ENCODE results near the gene ZNF385B.

Gene ZNF385B

DNA sequence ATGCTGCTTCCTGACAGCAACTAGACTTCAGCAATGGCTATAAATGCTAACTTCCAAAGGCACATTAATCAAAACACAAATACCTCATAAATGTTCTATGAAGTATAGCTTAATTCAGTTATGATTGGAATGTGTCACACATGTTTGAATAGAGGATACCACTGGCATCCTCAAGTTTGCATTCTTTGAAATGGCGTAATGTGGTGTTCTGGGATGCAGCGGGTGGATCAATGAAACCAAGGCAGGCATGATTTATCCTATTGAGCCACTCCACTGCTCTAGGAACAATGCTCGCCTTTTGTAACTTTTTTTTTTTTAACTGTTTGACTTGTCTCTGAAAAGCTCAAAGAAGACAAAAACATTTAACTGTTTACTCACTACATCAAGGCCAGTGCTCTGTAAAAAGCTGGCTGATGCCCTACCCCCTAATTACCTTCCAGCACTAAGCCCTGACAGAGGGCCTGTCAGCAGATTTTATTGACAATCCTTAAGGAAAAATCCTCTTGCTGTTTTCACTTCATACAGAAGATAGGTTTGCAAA lies 318.0 kb downstream of the ZNF385B start:
- DNase-seq = no peak

DNA sequence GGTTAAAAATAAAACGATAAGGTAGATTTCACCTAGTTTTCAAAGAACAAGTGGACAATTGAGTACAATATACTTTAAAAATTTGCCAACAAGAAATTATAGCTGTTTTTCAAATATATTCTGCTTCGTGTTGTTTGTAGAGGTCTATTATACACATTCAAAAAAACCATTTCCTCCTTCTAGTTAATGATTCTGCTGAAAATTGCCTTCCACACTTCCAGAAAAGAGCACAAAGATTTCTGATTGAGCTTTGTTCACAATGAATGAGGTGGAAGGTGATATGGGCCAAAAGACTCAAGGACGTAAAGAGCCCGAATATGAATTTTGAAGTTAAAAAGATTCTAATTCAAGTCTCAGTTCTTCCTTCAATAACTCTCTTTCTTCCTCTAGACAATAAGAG lies 319.8 kb downstream of the ZNF385B start:
- no peak for DNase-seq

DNA sequence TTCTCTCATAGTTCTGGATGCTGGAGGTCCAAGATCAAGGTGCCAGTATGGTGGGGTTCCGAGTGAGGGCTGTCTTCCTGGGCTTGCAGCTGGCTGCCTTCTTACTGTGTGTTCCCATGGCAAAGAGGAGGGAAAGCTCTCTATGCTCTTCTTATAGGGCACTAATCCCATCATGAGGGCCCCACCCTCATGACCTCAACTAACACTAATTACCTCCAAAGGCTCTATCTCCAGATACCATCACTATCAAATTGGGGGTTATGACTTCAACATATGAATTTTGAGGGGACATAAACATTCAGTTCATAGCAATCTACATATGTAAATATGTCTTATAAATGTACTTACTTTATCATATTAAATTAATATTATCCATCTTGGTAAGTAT lies 322.3 kb downstream of the ZNF385B start:
- no peak for DNase-seq

DNA sequence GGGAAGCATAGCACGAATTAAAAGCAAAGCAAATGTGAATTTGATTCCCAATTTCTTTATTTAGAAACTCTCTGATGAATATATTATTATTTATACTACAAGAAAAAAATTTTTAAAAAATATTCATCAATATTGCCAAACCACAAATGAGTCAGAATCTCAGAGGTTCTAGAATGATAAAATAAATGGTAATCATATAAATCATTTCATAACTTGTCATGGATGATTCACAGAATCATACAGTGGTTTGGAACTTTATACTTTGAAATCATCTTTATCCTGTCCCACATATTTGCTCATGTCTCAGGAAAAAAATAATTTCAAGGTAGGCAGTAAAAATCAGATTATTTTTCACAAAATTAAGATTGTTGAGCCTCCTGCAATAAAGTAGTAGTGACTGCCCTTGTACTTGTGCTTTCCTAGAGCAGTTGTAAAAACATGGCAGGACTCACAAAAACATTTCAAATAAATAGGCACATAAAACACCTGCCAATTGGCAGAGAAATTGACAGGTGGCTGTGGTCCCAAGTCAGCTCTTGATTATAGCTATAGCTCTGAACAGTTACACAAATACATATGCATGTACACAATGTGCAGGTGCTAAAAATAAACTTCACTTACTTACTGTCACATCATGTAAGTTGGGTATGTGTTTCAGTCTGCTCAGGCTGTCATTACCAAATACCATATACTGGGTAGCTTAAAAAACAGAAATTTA lies 322.8 kb downstream of the ZNF385B start:
- no peak for DNase-seq

DNA sequence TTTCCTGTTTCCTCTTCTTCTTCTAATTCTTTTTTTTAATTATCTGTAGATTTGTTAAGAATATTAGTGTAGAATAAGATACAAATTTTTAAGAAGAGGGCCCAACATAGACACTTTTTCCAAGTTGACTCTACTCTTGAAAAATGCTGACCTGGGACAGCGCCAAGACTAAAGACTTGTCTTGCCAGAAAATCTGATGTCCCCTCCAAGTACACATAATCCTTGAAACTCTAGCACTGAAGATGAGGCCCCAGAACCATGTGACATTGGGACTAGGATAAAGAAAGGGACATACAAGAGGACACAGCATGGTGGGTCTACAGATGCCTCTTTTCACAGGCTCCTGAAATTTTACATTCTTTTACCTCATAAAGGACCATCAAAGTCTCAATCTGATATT lies 325.2 kb downstream of the ZNF385B start:
- no peak for DNase-seq

DNA sequence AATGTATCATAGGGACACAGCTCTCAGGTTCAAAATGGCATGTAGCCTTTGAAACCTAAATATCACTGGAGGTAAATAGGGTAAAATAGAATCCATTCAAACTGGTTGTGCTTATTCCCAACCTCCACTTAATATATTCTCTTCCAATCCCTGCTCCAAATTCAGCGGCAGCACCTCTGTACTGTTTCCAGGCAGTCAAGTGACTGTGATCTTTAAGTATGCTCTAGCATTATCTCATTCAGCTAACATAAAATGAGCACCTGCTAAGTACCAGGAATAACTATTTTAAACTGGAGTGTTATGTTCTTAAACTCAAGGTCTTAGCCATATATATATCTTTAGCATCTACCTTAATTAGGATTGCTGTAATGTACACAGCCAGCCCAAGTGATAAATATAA lies 327.5 kb downstream of the ZNF385B start:
- no peak for DNase-seq

DNA sequence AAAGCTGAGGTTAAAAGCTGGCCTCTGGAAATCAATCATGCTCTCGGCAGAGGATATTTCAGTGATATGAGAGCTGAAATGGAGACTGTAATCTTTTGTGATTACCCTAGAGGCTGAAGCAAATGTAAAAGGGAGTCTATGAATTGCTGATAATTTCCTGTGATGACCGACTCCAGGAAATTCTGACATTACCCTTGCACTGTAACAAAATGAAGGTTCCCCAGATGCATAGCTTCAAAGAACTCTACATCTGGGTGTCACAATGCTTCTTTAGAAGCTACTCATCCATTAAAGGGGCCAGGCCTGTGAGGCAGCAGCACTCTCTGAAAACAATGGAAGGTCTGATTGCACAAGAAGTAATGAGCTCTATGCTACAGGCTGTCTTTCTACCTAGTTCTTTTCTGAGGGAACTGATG lies 328.5 kb downstream of the ZNF385B start:
- DNase-seq = no peak

DNA sequence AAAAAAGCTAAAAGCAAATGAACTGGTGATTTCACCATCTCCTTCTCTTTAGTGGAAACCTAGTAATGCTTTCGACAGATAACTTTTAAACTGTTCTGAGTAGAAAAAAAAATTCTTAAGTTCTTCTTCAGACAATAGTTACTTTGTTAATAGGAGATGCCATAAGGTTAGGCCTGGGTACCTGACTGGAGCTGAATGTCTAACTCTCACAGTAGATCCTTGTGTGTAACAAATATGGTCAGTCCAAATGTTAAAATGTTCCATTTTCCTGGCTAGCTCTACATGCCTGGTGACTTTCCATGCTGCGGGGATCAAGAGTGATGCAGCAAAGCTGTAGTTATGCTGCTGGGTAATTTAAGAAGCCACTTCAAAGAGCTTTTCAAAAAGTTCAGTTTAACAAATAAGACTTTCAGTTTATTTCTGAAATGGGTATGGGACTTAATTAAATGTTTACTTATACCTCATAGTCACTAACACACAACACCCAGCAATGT lies 332.8 kb downstream of the ZNF385B start:
- no peak for DNase-seq

DNA sequence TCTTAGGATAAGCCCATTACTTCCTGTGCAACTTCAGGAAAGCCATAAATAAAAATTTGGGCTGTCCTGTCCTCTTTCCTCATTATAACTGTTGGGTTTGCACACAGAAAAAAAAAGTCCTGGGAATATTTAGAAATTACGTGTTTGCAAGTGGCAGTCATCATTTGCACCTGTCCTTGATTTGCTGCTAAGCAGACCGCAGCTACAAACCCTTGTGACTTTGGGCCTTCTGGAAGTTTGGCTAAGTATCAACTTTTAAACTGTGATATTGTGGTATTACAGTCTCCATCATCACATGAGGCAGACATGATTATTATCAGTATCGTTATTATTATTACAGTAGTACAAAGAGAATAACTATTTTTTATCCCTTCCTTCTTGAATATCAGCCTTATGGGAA lies 336.1 kb downstream of the ZNF385B start:
- no peak for DNase-seq

DNA sequence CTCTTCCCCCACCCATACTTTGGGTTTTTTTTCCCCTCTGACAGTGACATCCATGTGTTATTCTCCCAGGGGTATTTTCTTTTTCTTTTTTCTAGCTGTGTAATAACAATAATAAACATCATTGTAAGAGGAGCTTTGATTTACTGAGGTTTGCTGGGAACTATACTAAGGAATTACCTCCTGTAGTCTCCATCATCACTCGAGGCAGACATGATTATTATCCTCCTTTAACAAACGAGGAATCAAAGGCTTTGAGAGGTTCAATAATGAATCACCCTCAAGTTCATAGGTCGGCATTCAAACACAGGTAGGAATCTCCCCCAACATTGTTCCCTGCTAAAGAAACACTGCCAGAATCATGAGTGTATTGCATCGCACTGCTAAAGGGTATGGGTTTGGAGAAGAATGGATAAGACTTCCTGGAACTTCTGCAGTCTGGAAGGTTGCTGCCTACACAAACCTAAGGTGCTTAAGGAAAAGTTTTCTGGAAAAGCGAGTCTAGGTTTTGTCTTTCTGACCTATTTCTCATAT lies 336.5 kb downstream of the ZNF385B start:
- no peak for DNase-seq

DNA sequence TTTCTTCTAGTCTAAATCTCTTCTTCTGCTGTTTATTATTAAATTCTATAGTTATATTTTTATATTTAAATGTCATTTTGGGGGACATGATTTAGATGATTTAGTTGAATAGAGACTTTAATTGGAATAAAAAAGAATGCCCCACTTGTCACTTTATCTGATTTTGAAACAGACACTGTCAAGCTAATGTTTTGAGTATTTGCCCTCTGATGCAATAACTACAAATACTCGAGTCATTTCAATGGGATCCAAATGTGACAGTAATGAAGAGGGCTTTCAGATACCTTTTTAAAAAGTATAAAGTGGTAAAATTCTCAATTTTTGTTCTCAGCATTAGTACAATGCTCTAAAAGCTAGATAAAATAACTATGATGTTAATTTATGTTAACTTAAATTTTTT lies 339.5 kb downstream of the ZNF385B start:
- no peak for DNase-seq

DNA sequence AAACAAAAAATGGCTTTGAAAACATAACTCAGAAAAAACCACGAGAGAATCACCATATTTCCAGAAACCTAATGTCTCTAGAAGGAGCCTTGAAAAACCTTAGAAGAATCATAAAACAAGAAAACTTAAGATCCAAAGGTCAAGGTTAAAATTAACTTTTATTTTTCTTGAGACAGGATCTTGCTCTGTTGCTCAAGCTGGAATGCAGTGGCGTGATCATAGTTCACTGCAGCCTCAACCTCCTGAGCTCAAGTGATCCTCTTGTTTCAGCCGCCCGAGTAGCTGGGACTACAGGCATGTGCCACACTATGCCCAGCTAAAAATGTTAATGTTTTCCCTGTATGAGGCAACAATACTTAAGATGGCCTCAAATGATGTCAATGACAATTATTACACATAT lies 342.6 kb downstream of the ZNF385B start:
- DNase-seq = no peak

DNA sequence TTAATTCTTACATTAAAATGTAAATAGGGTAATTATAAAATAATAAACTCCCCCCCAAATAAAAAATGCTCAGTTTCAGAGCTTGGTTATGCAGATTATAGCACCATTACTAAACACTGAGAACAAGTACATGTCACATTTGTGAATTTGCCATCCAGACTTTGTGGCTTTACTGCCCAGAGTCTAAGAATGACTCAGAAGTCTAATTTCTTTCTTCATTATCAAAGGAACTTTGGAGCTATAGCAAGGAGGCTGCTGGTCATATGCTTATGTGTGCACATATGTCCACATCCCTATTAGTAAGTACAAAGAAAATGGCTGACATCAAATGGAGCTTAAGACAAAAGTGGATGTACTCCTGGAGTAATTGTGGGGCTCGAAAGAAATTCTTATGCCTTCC lies 348.2 kb downstream of the ZNF385B start:
- DNase-seq = no peak

DNA sequence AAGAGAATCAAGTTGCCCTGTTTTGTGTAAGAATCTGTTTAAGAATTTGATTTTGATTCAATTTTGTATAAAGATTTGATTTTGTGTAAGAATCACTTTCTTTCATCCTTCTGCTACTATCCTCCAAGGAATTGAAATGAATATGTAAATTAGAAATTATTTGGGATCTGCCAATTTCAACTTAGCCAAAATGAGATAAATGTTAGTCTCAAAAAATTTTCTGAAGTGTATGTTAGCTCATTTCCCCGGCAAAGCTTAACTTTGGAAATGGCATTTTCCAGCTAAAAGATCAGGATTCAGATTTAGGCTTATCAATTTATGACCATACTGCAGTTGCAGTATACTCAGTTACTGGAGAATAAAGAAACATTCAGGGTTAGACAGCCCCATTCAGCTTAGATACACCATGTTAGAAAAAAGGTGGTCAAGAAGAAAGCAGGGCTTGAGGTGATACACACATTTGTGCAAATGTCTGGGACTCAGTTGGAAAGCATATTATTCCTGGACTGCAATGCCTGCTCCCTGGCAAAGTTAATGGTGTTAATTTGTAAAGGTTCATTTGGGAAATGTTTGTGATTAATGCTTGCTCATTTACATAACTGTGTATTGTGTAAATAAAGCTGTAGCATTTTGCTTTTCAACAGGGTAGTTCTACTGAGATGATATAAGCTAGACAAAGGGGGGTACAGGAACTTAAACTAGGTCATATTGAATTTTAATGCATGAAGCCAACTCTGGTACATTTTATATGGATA lies 349.0 kb downstream of the ZNF385B start:
- DNase-seq = no peak

DNA sequence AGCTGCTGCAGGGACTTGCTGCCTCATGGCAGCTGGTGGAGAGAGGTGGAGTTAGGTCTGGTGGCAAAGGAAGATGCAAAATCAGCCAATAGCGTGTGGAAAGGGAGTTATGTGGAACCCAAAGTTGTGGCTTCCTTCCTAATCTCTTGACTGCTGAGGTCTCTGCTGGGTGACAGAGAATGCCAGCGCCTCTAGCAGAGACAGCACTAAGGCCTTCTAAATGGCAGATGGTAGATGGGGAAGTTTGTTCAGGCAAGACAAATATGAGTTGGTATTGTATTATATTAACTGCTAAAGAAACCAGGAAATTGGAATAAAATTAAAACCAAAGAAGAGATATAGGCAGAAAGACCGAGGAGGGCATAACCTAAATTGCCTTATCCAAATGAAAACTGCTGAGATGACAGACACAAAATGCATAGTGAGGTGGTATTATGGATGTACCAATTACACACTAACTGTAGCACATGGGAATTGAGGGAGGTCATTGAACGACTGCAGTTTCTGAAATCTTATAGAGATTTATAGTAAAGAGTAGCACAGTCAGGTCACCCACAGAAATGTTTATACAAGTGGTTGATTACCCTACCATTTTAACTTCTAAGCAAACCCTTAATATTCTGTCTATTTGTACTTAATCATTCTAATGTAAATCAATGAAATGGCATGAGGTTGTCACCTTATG lies 350.2 kb downstream of the ZNF385B start:
- no peak for DNase-seq

DNA sequence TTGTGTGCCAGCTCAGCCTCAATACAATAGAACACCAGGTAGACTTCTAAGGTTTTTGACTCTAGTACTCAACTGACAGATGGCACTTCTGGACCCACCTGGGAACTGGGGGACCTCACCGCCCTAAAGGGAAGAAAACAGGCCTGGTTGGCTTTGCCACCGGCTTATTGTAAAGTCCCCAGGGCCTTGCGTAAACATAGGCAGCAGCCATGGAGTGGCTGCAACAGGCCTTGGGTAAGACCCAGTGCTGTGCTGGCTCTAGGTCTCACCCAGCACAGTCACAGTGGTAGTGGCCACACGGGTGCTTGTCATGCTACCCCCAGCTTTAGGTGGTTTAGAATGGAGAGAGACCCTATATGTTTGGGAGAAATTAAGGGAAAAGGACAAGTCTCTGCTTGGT lies 366.1 kb downstream of the ZNF385B start:
- no peak for DNase-seq

DNA sequence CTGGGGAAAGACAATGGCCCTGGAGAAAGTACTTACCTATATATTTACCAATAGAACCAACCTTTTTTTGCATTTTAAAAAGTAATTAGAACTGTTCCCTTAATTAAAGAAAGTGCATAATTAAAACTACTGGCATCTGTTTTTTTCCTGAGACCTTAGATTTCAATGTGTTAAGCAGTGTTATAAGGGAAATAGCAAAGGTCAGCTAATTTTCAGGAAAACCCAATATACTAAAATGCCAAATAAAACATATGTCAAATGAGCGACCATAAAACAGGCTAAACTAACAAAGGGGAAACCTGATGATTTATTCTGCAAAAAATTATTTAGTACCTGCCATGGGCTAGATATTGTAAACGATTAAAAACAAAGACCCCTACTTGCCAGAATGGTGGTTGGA lies 372.8 kb downstream of the ZNF385B start:
- DNase-seq = no peak

DNA sequence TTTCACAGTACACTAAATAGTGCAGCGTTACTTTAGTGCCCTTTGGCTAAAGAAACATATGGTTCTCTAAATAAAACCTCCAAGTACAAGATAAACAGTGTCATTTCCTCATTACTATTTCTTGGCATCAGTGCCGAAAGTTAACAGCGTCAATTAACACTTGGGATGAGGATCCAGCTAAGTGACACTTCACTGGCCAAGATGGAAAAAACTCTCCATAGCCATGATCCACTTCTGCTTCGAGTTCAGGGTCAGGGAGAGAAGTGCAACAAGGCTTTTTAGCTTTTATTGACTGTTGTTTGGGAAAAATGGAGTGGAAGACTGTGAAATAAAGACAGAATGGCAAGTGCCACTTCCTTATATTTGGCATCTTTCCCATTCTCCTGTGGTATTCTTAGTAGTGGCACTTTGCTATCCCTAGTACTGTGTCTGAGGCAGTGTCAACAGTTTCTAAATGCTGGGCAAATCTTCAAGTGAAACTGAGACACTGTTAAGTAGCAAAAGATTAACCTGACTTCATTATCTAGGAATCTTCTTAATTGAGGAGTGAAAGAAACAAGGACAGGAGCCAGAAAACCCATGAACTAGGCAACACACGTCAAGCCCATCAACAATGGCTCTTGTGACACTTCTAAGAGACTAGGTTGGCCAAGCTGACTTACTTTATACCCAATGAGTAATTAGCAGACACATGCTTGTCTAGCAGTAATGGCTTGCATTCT lies 374.2 kb downstream of the ZNF385B start:
- no peak for DNase-seq

DNA sequence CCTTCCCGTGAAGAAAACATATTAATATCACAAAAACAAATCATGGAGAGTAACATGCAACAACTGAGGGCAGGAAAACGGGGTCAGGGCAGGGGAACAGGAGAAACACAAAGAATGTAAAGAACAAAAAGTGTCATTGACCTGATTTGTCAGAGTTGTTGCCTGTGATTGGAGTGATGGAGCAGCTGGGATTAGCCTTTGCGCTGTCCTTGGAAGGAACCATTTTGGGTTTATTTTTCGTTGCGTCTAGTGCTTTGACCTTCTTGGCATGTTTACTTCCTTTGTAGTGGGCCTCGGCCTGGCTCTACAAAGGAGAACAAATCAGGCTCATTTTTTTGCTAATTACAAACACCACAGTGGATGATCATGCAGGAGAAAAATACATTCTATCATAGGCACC lies 378.3 kb downstream of the ZNF385B start:
- no peak for DNase-seq

DNA sequence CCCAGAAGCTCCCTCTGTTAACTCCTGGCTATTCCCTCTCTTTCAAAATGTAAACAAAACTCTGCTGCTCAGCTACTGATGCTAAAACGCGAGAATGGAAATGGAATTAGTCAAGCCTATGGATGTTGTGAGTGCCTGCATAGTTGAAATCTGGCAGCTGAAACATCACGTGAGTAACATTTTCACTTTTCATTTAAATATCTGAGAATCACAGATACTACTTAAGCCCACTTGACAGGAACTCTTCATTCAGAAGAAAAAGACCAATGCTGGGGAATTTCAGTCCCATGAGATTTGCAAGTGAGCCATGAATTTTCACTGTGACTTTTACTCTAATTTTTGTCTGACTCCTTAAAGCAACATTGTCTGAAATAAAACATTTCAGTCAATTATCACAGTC lies 381.5 kb downstream of the ZNF385B start:
- DNase-seq = no peak

DNA sequence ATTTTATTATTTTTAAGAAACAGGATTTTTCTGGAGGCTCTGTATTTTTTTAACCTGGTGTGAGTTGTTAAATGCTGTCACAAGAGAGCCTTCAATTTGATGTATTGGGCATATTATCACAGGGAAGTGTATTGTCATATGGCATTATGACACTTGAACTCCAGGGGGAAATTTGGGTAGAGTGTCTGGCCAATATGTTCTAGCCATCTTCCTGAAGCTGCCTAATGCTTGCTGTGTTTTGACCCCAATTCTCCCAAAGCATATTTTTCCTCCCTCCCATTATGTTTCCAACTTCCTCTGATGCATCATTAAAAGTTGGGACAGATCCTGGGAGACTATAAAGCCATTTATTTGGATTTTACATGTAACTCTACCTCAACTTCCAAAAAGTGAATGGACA lies 382.6 kb downstream of the ZNF385B start:
- DNase-seq = no peak

DNA sequence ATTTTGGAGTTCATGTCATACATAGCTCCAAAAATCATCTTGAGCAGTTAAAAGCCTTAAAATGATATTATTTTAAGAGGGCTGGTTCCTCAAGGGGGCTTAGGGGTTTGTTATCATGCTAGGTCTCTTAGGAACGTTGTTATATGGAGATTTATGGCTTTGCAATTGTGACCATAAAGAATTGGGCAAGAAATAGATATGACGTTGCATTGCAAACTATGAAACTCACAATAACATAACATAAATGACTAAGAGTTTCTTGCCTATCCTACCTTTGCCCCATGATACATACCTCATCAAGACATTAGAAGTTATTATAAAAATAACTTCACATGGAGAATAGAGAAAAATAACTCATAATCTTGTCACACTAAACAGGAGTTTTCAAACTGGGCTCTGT lies 390.4 kb downstream of the ZNF385B start:
- no peak for DNase-seq

DNA sequence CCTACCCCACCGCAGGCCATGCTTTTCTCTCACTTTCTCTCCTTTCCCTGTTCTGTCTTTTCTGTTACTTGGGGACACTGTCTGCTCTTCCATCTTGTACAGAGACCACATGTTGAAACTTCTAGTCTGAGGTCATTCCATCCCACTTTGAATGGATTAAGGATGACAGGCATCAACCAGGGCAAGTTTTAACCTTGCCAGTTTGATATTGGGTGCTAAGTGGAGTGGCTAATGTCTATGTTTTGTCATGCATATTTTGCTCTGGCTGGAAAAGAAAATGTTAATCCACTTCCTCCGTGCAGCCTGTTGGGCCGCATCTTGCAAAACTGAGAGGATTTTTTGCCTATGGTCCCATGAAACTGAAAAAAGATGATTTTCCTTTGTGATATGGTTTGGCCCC lies 391.3 kb downstream of the ZNF385B start:
- no peak for DNase-seq
